WTC11 (cell line): ENCODE data around the gene ADAM33. TPM values are rescaled to one million over a fixed set of nuclear protein-coding genes. Genes with fewer than 3 reads are reported as not detected.

Experiments used
- ATAC-seq: fragments of 200-7000 bp; cut with Tn5 transposase; 2 replicates; pipeline ENCODE4 v1.10.0; 2021; ENCODE audit warnings: mild to moderate bottlenecking, moderate library complexity
- CTCF ChIA-PET: fragments of 300-600 bp; sonication (Branson Sonifier 250); formaldehyde crosslinking; loops from one replicate; lab custom pipeline; 2021; ENCODE audit warnings: antibody characterized with exemption; lab: Charles Lee
- POLR2A ChIA-PET: fragments of 350-600 bp; sonication (Branson Sonifier 250); formaldehyde crosslinking; loops from one replicate; lab custom pipeline; 2021; ENCODE audit warnings: antibody characterized with exemption; lab: Charles Lee
- DNase-seq: peaks from one replicate; pipeline ENCODE4 v3.0.0; 2021; ENCODE audit warnings: low spot score
- H3K27ac Mint-ChIP-seq: 2 replicates; pipeline ENCODE4 v1.8.0; 2021; ENCODE audit warnings: mixed read lengths
- H3K27me3 Mint-ChIP-seq: 2 replicates; pipeline ENCODE4 v1.8.0; 2021; ENCODE audit warnings: low read depth, mild to moderate bottlenecking, moderate library complexity, mixed read lengths
- H3K36me3 Mint-ChIP-seq: 2 replicates; pipeline ENCODE4 v1.8.0; 2021; ENCODE audit warnings: mixed read lengths
- H3K4me1 Mint-ChIP-seq: 2 replicates; pipeline ENCODE4 v1.8.0; 2022; ENCODE audit warnings: mixed read lengths
- H3K4me3 Mint-ChIP-seq: 2 replicates; pipeline ENCODE4 v1.8.0; 2021; ENCODE audit warnings: mild to moderate bottlenecking, moderate library complexity, mixed read lengths
- H3K9me3 Mint-ChIP-seq: 2 replicates; pipeline ENCODE4 v1.8.0; 2021; ENCODE audit warnings: mixed read lengths
- ATF1 ChIP-seq: sonication (generic); formaldehyde crosslinking; IDR thresholded peaks from 2 replicates; pipeline ENCODE4 v1.8.1; 2023; ENCODE audit warnings: mild to moderate bottlenecking, moderate library complexity, missing genetic modification reagents
- ESRRA ChIP-seq: sonication (generic); formaldehyde crosslinking; IDR thresholded peaks from 2 replicates; pipeline ENCODE4 v1.8.1; 2022; ENCODE audit warnings: mild to moderate bottlenecking, missing genetic modification reagents, borderline replicate concordance
- ETV6 ChIP-seq: sonication (generic); formaldehyde crosslinking; IDR thresholded peaks from 2 replicates; pipeline ENCODE4 v1.8.1; 2022; ENCODE audit warnings: mild to moderate bottlenecking, missing genetic modification reagents
- FOXJ3 ChIP-seq: sonication (generic); formaldehyde crosslinking; IDR thresholded peaks from 2 replicates; pipeline ENCODE4 v1.9.0; 2021; ENCODE audit warnings: missing genetic modification reagents, mild to moderate bottlenecking, borderline replicate concordance
- FOXK1 ChIP-seq: sonication (generic); formaldehyde crosslinking; IDR thresholded peaks from 2 replicates; pipeline ENCODE4 v1.8.0; 2022; ENCODE audit warnings: mild to moderate bottlenecking, moderate library complexity, missing genetic modification reagents
- FOXP1 ChIP-seq: sonication (generic); formaldehyde crosslinking; IDR thresholded peaks from 2 replicates; pipeline ENCODE4 v1.8.0; 2022; ENCODE audit warnings: missing genetic modification reagents, mild to moderate bottlenecking, moderate library complexity, borderline replicate concordance
- JUN ChIP-seq: sonication (generic); formaldehyde crosslinking; IDR thresholded peaks from 2 replicates; pipeline ENCODE4 v1.8.0; 2023; ENCODE audit warnings: mild to moderate bottlenecking, missing genetic modification reagents
- MLX ChIP-seq: sonication (generic); formaldehyde crosslinking; IDR thresholded peaks from 2 replicates; pipeline ENCODE4 v1.8.1; 2023; ENCODE audit warnings: mild to moderate bottlenecking, missing genetic modification reagents, moderate library complexity
- SOX15 ChIP-seq: fragments of 250-450 bp; sonication (Bioruptor Pico); IDR thresholded peaks from 2 replicates; pipeline ENCODE4 v1.9.0; 2021; ENCODE audit warnings: mild to moderate bottlenecking
- ZNF138 ChIP-seq: sonication (generic); formaldehyde crosslinking; conservative IDR thresholded peaks from 2 replicates; pipeline ENCODE4 v1.8.1; 2022; ENCODE audit warnings: mild to moderate bottlenecking, moderate library complexity, missing genetic modification reagents
- ZNF232 ChIP-seq: sonication (generic); formaldehyde crosslinking; IDR thresholded peaks from 2 replicates; pipeline ENCODE4 v1.8.0; 2022; ENCODE audit warnings: mild to moderate bottlenecking, missing genetic modification reagents
- ZNF263 ChIP-seq: sonication (generic); formaldehyde crosslinking; IDR thresholded peaks from 2 replicates; pipeline ENCODE4 v1.8.1; 2022; ENCODE audit warnings: low read depth, mild to moderate bottlenecking, moderate library complexity, missing genetic modification reagents
- total RNA-seq: library from RNA; stranded (reverse); gene quantifications from 3 replicates; pipeline ENCODE4 v1.2.3, GENCODE V29; 2021
- TF ChIP-seq, protein P1 (sequence below): sonication (generic); formaldehyde crosslinking; IDR thresholded peaks from 2 replicates; pipeline ENCODE4 v1.8.1; 2022; ENCODE audit warnings: low read depth, mild to moderate bottlenecking, moderate library complexity, missing genetic modification reagents, borderline replicate concordance
- TF ChIP-seq, protein P2 (sequence below): sonication (generic); formaldehyde crosslinking; conservative IDR thresholded peaks from 2 replicates; pipeline ENCODE4 v1.8.1; 2022; ENCODE audit warnings: mild to moderate bottlenecking, missing genetic modification reagents
- TF ChIP-seq, protein P3 (sequence below): sonication (generic); formaldehyde crosslinking; IDR thresholded peaks from 2 replicates; pipeline ENCODE4 v1.8.1; 2023; ENCODE audit warnings: mild to moderate bottlenecking, missing genetic modification reagents
- TF ChIP-seq, protein P4 (sequence below): fragments of 250-450 bp; sonication (Bioruptor Pico); IDR thresholded peaks from 2 replicates; pipeline ENCODE4 v1.9.0; 2021; ENCODE audit warnings: mild to moderate bottlenecking
- TF ChIP-seq, protein P5 (sequence below): sonication (generic); formaldehyde crosslinking; IDR thresholded peaks from 2 replicates; pipeline ENCODE4 v1.8.1; 2023; ENCODE audit warnings: mild to moderate bottlenecking, missing genetic modification reagents, moderate library complexity
- TF ChIP-seq, protein P6 (sequence below): fragments of 200-600 bp; IDR thresholded peaks from 2 replicates; pipeline ENCODE4 v1.8.0; 2022; ENCODE audit warnings: antibody characterized with exemption
- TF ChIP-seq, protein P7 (sequence below): fragments of 250-450 bp; sonication (Bioruptor Pico); IDR thresholded peaks from 2 replicates; pipeline ENCODE4 v1.9.0; 2021; ENCODE audit warnings: mild to moderate bottlenecking
- TF ChIP-seq, protein P8 (sequence below): sonication (generic); formaldehyde crosslinking; IDR thresholded peaks from 2 replicates; pipeline ENCODE4 v1.8.1; 2022; ENCODE audit warnings: mild to moderate bottlenecking, missing genetic modification reagents, moderate library complexity, borderline replicate concordance

Gene ADAM33
- total RNA-seq, 1 experiment from 2014 or later, result 5.3 TPM

- ATAC-seq (no peak), DNase-seq (no peak)
- Mint-ChIP-seq H3K4me1 (peaks cover 8% of the 10 kb centered on the region; the same call in 1 of the 2 replicates), H3K9me3 (peaks cover 3% of the 10 kb centered on the region; the same call in 1 of the 2 replicates), H3K36me3 (no peaks in the 10 kb centered on the region), H3K27ac (no peak overlapping the region), H3K27me3 (peaks cover 48% of the 10 kb centered on the region), H3K4me3 (no peak overlapping the region)
- TF ChIP-seq ZNF232 (CRISPR knock-in tag) (no peak), FOXK1 (no peak), ATF1 (CRISPR knock-in tag) (no peak), FOXJ3 (CRISPR knock-in tag) (no peak), ZNF263 (CRISPR knock-in tag) (no peak), MLX (CRISPR knock-in tag) (no peak), ETV6 (CRISPR knock-in tag) (no peak), SOX15 (CRISPR knock-in tag) (no peak), ESRRA (CRISPR knock-in tag) (no peak), ZNF138 (CRISPR knock-in tag) (no peak), FOXP1 (CRISPR knock-in tag) (no peak), JUN (CRISPR knock-in tag) (no peak)
- TF ChIP-seq, protein P1, sequence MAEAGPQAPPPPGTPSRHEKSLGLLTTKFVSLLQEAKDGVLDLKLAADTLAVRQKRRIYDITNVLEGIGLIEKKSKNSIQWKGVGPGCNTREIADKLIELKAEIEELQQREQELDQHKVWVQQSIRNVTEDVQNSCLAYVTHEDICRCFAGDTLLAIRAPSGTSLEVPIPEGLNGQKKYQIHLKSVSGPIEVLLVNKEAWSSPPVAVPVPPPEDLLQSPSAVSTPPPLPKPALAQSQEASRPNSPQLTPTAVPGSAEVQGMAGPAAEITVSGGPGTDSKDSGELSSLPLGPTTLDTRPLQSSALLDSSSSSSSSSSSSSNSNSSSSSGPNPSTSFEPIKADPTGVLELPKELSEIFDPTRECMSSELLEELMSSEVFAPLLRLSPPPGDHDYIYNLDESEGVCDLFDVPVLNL, result no peak
- TF ChIP-seq, protein P2, sequence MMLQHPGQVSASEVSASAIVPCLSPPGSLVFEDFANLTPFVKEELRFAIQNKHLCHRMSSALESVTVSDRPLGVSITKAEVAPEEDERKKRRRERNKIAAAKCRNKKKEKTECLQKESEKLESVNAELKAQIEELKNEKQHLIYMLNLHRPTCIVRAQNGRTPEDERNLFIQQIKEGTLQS (CRISPR knock-in tag), result no peak
- TF ChIP-seq, protein P3, sequence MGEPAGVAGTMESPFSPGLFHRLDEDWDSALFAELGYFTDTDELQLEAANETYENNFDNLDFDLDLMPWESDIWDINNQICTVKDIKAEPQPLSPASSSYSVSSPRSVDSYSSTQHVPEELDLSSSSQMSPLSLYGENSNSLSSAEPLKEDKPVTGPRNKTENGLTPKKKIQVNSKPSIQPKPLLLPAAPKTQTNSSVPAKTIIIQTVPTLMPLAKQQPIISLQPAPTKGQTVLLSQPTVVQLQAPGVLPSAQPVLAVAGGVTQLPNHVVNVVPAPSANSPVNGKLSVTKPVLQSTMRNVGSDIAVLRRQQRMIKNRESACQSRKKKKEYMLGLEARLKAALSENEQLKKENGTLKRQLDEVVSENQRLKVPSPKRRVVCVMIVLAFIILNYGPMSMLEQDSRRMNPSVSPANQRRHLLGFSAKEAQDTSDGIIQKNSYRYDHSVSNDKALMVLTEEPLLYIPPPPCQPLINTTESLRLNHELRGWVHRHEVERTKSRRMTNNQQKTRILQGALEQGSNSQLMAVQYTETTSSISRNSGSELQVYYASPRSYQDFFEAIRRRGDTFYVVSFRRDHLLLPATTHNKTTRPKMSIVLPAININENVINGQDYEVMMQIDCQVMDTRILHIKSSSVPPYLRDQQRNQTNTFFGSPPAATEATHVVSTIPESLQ (CRISPR knock-in tag), result no peak
- TF ChIP-seq, protein P4, sequence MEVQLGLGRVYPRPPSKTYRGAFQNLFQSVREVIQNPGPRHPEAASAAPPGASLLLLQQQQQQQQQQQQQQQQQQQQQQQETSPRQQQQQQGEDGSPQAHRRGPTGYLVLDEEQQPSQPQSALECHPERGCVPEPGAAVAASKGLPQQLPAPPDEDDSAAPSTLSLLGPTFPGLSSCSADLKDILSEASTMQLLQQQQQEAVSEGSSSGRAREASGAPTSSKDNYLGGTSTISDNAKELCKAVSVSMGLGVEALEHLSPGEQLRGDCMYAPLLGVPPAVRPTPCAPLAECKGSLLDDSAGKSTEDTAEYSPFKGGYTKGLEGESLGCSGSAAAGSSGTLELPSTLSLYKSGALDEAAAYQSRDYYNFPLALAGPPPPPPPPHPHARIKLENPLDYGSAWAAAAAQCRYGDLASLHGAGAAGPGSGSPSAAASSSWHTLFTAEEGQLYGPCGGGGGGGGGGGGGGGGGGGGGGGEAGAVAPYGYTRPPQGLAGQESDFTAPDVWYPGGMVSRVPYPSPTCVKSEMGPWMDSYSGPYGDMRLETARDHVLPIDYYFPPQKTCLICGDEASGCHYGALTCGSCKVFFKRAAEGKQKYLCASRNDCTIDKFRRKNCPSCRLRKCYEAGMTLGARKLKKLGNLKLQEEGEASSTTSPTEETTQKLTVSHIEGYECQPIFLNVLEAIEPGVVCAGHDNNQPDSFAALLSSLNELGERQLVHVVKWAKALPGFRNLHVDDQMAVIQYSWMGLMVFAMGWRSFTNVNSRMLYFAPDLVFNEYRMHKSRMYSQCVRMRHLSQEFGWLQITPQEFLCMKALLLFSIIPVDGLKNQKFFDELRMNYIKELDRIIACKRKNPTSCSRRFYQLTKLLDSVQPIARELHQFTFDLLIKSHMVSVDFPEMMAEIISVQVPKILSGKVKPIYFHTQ (CRISPR knock-in tag), result no peak
- TF ChIP-seq, protein P5, sequence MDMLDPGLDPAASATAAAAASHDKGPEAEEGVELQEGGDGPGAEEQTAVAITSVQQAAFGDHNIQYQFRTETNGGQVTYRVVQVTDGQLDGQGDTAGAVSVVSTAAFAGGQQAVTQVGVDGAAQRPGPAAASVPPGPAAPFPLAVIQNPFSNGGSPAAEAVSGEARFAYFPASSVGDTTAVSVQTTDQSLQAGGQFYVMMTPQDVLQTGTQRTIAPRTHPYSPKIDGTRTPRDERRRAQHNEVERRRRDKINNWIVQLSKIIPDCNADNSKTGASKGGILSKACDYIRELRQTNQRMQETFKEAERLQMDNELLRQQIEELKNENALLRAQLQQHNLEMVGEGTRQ (CRISPR knock-in tag), result no peak
- TF ChIP-seq, protein P6, sequence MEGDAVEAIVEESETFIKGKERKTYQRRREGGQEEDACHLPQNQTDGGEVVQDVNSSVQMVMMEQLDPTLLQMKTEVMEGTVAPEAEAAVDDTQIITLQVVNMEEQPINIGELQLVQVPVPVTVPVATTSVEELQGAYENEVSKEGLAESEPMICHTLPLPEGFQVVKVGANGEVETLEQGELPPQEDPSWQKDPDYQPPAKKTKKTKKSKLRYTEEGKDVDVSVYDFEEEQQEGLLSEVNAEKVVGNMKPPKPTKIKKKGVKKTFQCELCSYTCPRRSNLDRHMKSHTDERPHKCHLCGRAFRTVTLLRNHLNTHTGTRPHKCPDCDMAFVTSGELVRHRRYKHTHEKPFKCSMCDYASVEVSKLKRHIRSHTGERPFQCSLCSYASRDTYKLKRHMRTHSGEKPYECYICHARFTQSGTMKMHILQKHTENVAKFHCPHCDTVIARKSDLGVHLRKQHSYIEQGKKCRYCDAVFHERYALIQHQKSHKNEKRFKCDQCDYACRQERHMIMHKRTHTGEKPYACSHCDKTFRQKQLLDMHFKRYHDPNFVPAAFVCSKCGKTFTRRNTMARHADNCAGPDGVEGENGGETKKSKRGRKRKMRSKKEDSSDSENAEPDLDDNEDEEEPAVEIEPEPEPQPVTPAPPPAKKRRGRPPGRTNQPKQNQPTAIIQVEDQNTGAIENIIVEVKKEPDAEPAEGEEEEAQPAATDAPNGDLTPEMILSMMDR, result no peak
- TF ChIP-seq, protein P7, sequence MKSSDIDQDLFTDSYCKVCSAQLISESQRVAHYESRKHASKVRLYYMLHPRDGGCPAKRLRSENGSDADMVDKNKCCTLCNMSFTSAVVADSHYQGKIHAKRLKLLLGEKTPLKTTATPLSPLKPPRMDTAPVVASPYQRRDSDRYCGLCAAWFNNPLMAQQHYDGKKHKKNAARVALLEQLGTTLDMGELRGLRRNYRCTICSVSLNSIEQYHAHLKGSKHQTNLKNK, result no peak
- TF ChIP-seq, protein P8, sequence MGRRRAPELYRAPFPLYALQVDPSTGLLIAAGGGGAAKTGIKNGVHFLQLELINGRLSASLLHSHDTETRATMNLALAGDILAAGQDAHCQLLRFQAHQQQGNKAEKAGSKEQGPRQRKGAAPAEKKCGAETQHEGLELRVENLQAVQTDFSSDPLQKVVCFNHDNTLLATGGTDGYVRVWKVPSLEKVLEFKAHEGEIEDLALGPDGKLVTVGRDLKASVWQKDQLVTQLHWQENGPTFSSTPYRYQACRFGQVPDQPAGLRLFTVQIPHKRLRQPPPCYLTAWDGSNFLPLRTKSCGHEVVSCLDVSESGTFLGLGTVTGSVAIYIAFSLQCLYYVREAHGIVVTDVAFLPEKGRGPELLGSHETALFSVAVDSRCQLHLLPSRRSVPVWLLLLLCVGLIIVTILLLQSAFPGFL (CRISPR knock-in tag), result no peak
- ChIA-PET POLR2A (no interaction called here), CTCF (interaction anchor here (0.9 to 4.4 kb wide), 8 partner anchors 12 to 342 kb away, joined by 3 to 17 read pairs (median 5); no protein-coding TSS in a partner anchor)
Observed at GRCh38 chr20:3658716-3659491, 22.9 kb downstream of the ADAM33 start.
